ENCODE data around the gene FSD1L. TPM values are rescaled to one million over a fixed set of nuclear protein-coding genes. Genes with fewer than 3 reads are reported as not detected.
A peak's percentile ranks its signal among the peaks of the same experiment; 100 is the strongest.

The FSD1L gene
- total and polyA plus RNA-seq, 2 donors, result 1.6 to 2.5 TPM

DNA sequence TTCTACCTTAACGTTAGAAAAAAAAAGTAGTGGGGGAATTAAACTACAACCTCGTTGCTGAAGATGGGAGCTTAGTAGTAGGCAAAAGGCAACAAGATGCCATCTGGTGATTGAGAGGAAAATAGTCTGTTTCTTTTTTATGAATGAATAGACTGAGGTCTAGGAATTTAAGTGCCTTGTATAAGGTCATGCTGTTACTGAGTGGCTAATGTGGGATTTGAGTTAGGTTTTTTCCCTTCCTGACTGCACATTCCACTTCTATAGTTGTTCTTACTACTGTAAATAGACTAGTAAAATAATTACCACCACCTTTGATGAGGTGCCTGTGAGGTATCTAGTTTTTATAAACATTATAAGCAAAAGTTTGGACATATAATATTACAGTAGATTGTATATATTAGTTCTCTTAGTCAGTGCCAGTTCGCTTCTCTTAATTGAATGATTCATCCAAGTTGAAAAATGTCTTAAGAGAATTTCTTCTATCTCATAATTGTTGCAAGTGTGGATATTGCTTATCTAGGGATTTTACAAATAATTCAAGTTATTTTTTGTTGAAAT, 19.1 kb downstream of the FSD1L start:
- 96% methylated on average over 3 of the region's 3 CpGs for WGBS

DNA sequence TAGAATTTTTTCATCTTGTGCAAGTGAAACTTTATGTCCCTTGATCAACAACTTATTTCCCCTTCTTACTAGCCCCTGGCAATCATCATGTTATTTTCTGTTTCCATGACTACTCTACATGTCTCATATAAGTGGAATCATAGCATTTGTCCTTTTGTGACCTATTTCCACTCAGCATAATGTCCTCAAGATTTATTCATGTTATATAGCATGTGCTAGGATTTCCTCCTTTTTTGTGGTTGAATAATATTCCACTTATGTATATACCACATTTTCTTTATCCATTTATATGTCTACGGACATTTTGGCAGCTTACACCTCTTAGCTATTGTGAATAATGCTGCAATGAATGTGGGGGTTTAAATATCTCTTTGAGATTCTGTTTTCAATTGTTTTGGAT, 21.0 kb downstream of the FSD1L start:
- no peak for DNase-seq (ENCODE audit: low read depth in 6 of 9, low spot score in 9 of 9)
- 98% methylated on average over 1 of the region's 1 CpG for WGBS
- no peaks in the 10 kb centered on the region for H3K27me3 ChIP-seq (ENCODE audit: control insufficient read depth in 2 of 2, insufficient read depth in 1 of 2, low read length in 1 of 2)

More for the DNA sequence above, 19.1 kb downstream of the FSD1L start:
- Histone ChIP-seq H3K27ac (ENCODE audit: low read depth in 1 of 2, low read length in 1 of 2) (no peak overlapping the region), H3K27me3 (ENCODE audit: control insufficient read depth in 2 of 2, insufficient read depth in 1 of 2, low read length in 1 of 2) (no peaks in the 10 kb centered on the region), H3K36me3 (ENCODE audit: control insufficient read depth in 2 of 2, insufficient read depth in 2 of 2, low read length in 1 of 2) (no peaks in the 10 kb centered on the region), H3K9me3 (ENCODE audit: control insufficient read depth in 2 of 2, insufficient read depth in 1 of 2, low read length in 1 of 2) (no peaks in the 10 kb centered on the region), H3K4me3 (ENCODE audit: low read length in 2 of 2) (no peak overlapping the region), H3K4me1 (ENCODE audit: control insufficient read depth in 2 of 2, insufficient read depth in 2 of 2, low read length in 2 of 2) (no peaks in the 10 kb centered on the region)
- no peak for DNase-seq (ENCODE audit: low read depth in 6 of 9, low spot score in 9 of 9)

DNA sequence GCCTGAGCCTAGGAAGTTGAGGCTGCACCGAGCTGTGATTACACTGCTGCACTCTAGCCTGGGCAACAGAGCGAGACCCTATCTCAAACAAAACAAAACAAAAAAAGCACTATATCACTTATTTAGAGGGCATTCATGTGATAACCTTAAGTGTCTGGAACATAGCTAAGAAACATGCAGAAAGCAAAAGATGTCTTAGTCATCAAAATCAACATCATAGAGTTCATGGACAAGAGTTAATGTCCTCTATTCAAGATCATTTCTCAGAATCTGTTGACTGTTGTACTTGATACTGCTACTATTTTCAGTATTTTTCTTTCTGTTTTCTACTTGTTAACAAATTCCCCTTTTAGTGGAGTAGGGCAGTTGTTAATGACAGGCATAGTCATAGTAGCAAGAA, 25.4 kb downstream of the FSD1L start:
- Histone ChIP-seq H3K4me1 (ENCODE audit: control insufficient read depth in 2 of 2, insufficient read depth in 2 of 2, low read length in 2 of 2) (no peaks in the 10 kb centered on the region), H3K27me3 (ENCODE audit: control insufficient read depth in 2 of 2, insufficient read depth in 1 of 2, low read length in 1 of 2) (no peaks in the 10 kb centered on the region), H3K9me3 (ENCODE audit: control insufficient read depth in 2 of 2, insufficient read depth in 1 of 2, low read length in 1 of 2) (no peaks in the 10 kb centered on the region), H3K36me3 (ENCODE audit: control insufficient read depth in 2 of 2, insufficient read depth in 2 of 2, low read length in 1 of 2) (no peaks in the 10 kb centered on the region), H3K27ac (ENCODE audit: low read depth in 1 of 2, low read length in 1 of 2) (no peak overlapping the region), H3K4me3 (ENCODE audit: low read length in 2 of 2) (no peak overlapping the region)
- 98% methylated on average over 2 of the region's 2 CpGs for WGBS
- DNase-seq (ENCODE audit: low read depth in 6 of 9, low spot score in 9 of 9), result no peak

More for the DNA sequence above, 21.0 kb downstream of the FSD1L start:
- Histone ChIP-seq H3K4me3 (ENCODE audit: low read length in 2 of 2) (no peak overlapping the region), H3K4me1 (ENCODE audit: control insufficient read depth in 2 of 2, insufficient read depth in 2 of 2, low read length in 2 of 2) (no peaks in the 10 kb centered on the region), H3K27ac (ENCODE audit: low read depth in 1 of 2, low read length in 1 of 2) (no peak overlapping the region), H3K36me3 (ENCODE audit: control insufficient read depth in 2 of 2, insufficient read depth in 2 of 2, low read length in 1 of 2) (no peaks in the 10 kb centered on the region), H3K9me3 (ENCODE audit: control insufficient read depth in 2 of 2, insufficient read depth in 1 of 2, low read length in 1 of 2) (no peaks in the 10 kb centered on the region)

DNA sequence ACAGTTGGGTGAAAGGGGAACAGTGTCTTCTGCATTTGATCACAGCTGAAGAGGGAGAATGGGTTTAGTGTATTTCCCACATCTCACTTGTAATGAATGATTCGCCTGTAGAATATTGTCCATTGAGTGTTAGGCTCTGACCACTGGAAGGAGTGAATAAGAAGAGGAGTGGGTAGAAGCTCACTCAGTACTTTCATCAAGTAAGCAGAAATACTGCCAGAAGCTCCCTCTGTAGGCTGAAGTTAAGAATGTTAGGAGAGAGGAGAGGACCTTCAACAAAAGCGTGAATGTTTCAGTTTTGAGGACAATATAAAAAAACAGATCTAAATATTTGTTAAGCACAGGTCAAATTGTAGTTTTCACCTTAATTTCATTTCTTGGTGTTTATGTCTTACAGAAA, 27.5 kb downstream of the FSD1L start:
- H3K27ac ChIP-seq (ENCODE audit: low read depth in 1 of 2, low read length in 1 of 2), result no peak overlapping the region
- peak in 2 of 9 donors; percentile 1 to 8 for DNase-seq (ENCODE audit: low read depth in 6 of 9, low spot score in 9 of 9)
- WGBS, result 96% methylated on average over 2 of the region's 2 CpGs
- no peaks in the 10 kb centered on the region for H3K36me3 ChIP-seq (ENCODE audit: control insufficient read depth in 2 of 2, insufficient read depth in 2 of 2, low read length in 1 of 2)
- H3K27me3 ChIP-seq (ENCODE audit: control insufficient read depth in 2 of 2, insufficient read depth in 1 of 2, low read length in 1 of 2), result no peaks in the 10 kb centered on the region
- no peaks in the 10 kb centered on the region for H3K9me3 ChIP-seq (ENCODE audit: control insufficient read depth in 2 of 2, insufficient read depth in 1 of 2, low read length in 1 of 2)
- no peak overlapping the region for H3K4me3 ChIP-seq (ENCODE audit: low read length in 2 of 2)
- no peaks in the 10 kb centered on the region for H3K4me1 ChIP-seq (ENCODE audit: control insufficient read depth in 2 of 2, insufficient read depth in 2 of 2, low read length in 2 of 2)

DNA sequence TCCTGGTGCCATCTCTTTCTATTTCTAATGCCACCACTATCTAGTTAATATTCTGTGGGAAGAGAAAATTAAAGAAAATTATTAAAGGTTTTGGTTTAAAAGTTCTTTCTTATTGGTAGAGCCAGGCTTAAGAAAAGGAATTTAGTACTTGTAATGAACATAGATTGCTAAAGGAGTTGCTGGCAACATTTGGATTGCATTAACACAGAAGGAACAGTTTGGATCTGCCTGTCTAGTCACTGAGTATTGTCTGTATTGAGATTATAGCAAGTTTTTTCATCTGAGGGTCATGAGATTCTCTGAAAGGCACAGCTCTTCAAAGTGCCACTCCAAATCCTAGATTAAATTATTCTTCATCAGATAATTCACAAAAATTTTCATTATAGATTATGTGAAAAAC, 32.0 kb downstream of the FSD1L start:
- Histone ChIP-seq H3K4me1 (ENCODE audit: control insufficient read depth in 2 of 2, insufficient read depth in 2 of 2, low read length in 2 of 2) (no peaks in the 10 kb centered on the region), H3K27me3 (ENCODE audit: control insufficient read depth in 2 of 2, insufficient read depth in 1 of 2, low read length in 1 of 2) (no peaks in the 10 kb centered on the region), H3K9me3 (ENCODE audit: control insufficient read depth in 2 of 2, insufficient read depth in 1 of 2, low read length in 1 of 2) (no peaks in the 10 kb centered on the region), H3K36me3 (ENCODE audit: control insufficient read depth in 2 of 2, insufficient read depth in 2 of 2, low read length in 1 of 2) (no peaks in the 10 kb centered on the region), H3K27ac (ENCODE audit: low read depth in 1 of 2, low read length in 1 of 2) (no peak overlapping the region), H3K4me3 (ENCODE audit: low read length in 2 of 2) (no peak overlapping the region)
- DNase-seq (ENCODE audit: low read depth in 6 of 9, low spot score in 9 of 9), result no peak

DNA sequence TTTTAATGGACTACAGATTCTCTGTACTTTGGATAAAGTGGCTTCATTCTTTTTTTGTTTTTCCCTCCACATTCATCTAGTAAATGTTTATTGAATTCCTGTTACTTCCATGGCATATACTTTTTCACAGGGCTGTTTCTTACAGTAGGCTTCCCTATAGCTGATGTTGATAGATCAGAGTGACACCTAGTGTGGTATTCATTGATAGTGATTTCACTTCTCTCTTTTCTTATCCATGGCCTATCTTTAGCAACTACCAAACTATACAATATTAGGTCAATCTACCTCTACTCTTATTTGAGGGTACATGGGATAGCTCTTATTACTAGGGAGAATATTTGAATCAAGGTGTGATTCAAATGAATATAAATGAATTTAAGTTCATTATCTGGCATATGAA, 35.8 kb downstream of the FSD1L start:
- no peak overlapping the region for H3K27ac ChIP-seq (ENCODE audit: low read depth in 1 of 2, low read length in 1 of 2)
- H3K4me3 ChIP-seq (ENCODE audit: low read length in 2 of 2), result no peak overlapping the region
- H3K4me1 ChIP-seq (ENCODE audit: control insufficient read depth in 2 of 2, insufficient read depth in 2 of 2, low read length in 2 of 2), result no peaks in the 10 kb centered on the region
- H3K9me3 ChIP-seq (ENCODE audit: control insufficient read depth in 2 of 2, insufficient read depth in 1 of 2, low read length in 1 of 2), result no peaks in the 10 kb centered on the region
- no peak for DNase-seq (ENCODE audit: low read depth in 6 of 9, low spot score in 9 of 9)
- H3K27me3 ChIP-seq (ENCODE audit: control insufficient read depth in 2 of 2, insufficient read depth in 1 of 2, low read length in 1 of 2), result no peaks in the 10 kb centered on the region
- H3K36me3 ChIP-seq (ENCODE audit: control insufficient read depth in 2 of 2, insufficient read depth in 2 of 2, low read length in 1 of 2), result no peaks in the 10 kb centered on the region

DNA sequence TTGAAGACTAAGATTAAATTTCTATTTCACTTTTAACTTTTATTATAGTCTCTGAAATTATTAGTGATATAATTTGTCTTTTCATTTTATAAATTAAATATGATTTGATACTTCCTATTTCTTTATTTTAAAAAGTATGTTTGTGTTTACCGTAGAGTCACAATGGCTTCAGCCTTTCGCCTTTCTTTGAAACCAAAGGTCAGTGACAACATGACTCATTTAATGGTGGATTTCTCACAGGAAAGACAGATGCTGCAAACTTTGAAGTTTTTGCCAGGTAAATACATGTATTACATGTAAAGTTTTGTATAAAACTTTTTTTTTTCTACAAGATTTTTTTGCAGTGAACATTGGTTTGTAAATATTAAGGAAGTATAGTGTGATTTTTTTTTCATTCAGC, 36.4 kb downstream of the FSD1L start:
- Histone ChIP-seq H3K9me3 (ENCODE audit: control insufficient read depth in 2 of 2, insufficient read depth in 1 of 2, low read length in 1 of 2) (no peaks in the 10 kb centered on the region), H3K4me1 (ENCODE audit: control insufficient read depth in 2 of 2, insufficient read depth in 2 of 2, low read length in 2 of 2) (no peaks in the 10 kb centered on the region)
- WGBS, result over 99% methylated on average over 2 of the region's 2 CpGs

DNA sequence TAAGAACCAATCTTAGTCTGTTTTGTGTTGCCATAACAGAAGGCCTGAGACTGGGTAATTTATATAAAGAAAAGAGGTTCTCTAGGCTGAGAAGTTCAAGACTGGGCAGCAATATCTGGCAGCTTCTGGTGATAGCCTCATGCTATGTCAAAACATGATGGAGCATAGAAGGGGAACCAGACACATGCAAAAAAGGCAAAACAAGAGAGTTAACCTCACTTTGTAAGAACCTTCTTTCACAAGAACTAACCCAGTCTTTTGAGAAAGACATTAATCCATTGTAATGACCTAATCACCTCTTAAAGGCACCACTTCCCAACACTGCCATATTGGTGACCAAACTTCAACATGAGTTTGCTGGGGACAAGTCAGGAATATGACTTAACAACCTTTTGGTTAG, 37.3 kb downstream of the FSD1L start:
- Histone ChIP-seq H3K27ac (ENCODE audit: low read depth in 1 of 2, low read length in 1 of 2) (no peak overlapping the region), H3K36me3 (ENCODE audit: control insufficient read depth in 2 of 2, insufficient read depth in 2 of 2, low read length in 1 of 2) (no peaks in the 10 kb centered on the region), H3K4me3 (ENCODE audit: low read length in 2 of 2) (no peak overlapping the region), H3K27me3 (ENCODE audit: control insufficient read depth in 2 of 2, insufficient read depth in 1 of 2, low read length in 1 of 2) (no peaks in the 10 kb centered on the region), H3K9me3 (ENCODE audit: control insufficient read depth in 2 of 2, insufficient read depth in 1 of 2, low read length in 1 of 2) (no peaks in the 10 kb centered on the region), H3K4me1 (ENCODE audit: control insufficient read depth in 2 of 2, insufficient read depth in 2 of 2, low read length in 2 of 2) (no peaks in the 10 kb centered on the region)
- no peak for DNase-seq (ENCODE audit: low read depth in 6 of 9, low spot score in 9 of 9)

More for the DNA sequence above, 36.4 kb downstream of the FSD1L start:
- Histone ChIP-seq H3K27ac (ENCODE audit: low read depth in 1 of 2, low read length in 1 of 2) (no peak overlapping the region), H3K27me3 (ENCODE audit: control insufficient read depth in 2 of 2, insufficient read depth in 1 of 2, low read length in 1 of 2) (no peaks in the 10 kb centered on the region), H3K36me3 (ENCODE audit: control insufficient read depth in 2 of 2, insufficient read depth in 2 of 2, low read length in 1 of 2) (no peaks in the 10 kb centered on the region), H3K4me3 (ENCODE audit: low read length in 2 of 2) (no peak overlapping the region)
- no peak for DNase-seq (ENCODE audit: low read depth in 6 of 9, low spot score in 9 of 9)

DNA sequence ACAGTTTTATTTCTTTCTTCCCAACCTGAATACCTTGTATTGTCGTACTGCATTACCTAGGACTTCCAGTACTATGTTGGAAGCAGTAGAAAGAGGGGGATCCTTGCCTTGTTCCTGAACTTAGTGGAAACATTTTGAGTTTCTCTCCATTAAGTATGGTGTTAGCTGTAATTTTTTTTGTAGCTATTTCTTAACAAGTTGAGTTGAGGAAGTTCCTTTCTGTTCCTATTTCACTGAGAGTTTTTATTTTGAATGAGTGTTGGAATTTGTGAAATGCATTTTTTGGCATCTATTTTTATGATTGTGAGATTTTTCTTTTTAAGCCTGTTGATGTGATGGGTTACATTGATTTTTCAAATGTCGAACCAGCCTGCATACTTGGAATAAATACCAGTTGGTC, 49.0 kb downstream of the FSD1L start:
- Histone ChIP-seq H3K27ac (ENCODE audit: low read depth in 1 of 2, low read length in 1 of 2) (no peak overlapping the region), H3K4me1 (ENCODE audit: control insufficient read depth in 2 of 2, insufficient read depth in 2 of 2, low read length in 2 of 2) (no peaks in the 10 kb centered on the region), H3K4me3 (ENCODE audit: low read length in 2 of 2) (no peak overlapping the region), H3K36me3 (ENCODE audit: control insufficient read depth in 2 of 2, insufficient read depth in 2 of 2, low read length in 1 of 2) (no peaks in the 10 kb centered on the region), H3K9me3 (ENCODE audit: control insufficient read depth in 2 of 2, insufficient read depth in 1 of 2, low read length in 1 of 2) (peaks cover 0 to 6% of the 10 kb centered on the region in 2 donors), H3K27me3 (ENCODE audit: control insufficient read depth in 2 of 2, insufficient read depth in 1 of 2, low read length in 1 of 2) (no peaks in the 10 kb centered on the region)
- WGBS, result 95% methylated on average over 2 of the region's 2 CpGs
- DNase-seq (ENCODE audit: low read depth in 6 of 9, low spot score in 9 of 9), result no peak

DNA sequence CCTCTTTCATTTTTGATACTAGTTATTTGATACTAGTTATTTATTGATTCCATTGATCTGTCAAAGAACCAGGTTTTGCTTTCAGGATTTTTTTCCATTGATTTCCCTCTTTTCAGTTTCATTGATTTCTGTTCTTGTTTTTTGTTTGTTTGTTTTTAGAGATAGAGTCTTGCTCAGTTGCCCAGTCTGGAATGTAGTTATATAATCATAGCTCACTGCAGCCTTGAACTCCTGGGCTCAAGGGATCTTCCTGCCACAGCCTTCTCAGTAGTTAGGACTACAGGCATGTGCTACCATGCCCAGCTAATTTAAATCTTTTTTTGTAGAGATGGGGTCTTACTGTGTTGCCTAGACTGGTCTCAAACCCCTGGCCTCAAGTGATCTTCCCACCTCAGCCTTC, 49.9 kb downstream of the FSD1L start:
- no peak for DNase-seq (ENCODE audit: low read depth in 6 of 9, low spot score in 9 of 9)
- no peak overlapping the region for H3K4me3 ChIP-seq (ENCODE audit: low read length in 2 of 2)
- H3K9me3 ChIP-seq (ENCODE audit: control insufficient read depth in 2 of 2, insufficient read depth in 1 of 2, low read length in 1 of 2), result peaks cover 0 to 6% of the 10 kb centered on the region in 2 donors
- H3K27ac ChIP-seq (ENCODE audit: low read depth in 1 of 2, low read length in 1 of 2), result no peak overlapping the region
- H3K4me1 ChIP-seq (ENCODE audit: control insufficient read depth in 2 of 2, insufficient read depth in 2 of 2, low read length in 2 of 2), result no peaks in the 10 kb centered on the region
- no peaks in the 10 kb centered on the region for H3K36me3 ChIP-seq (ENCODE audit: control insufficient read depth in 2 of 2, insufficient read depth in 2 of 2, low read length in 1 of 2)
- no peaks in the 10 kb centered on the region for H3K27me3 ChIP-seq (ENCODE audit: control insufficient read depth in 2 of 2, insufficient read depth in 1 of 2, low read length in 1 of 2)

All from thymus (tissue), 11 donors.